Measurements from ENCODE around the gene ATP9A.
"Not testable (repeated sequence)": the region's sequence is repeated elsewhere in the genome, so short reads cannot be mapped to it uniquely, and the experiment has no call there.

The ATP9A gene

GRCh38 chr20:51769976-51770615 lies 1.9 kb upstream of the ATP9A start:
- ATAC-seq, result no peak
- no peak for DNase-seq
- no peak overlapping the region for H3K27ac Mint-ChIP-seq
- no peaks in the 10 kb centered on the region for H3K9me3 Mint-ChIP-seq
- peaks cover 51% of the 10 kb centered on the region for H3K27me3 Mint-ChIP-seq
- peaks cover 18% of the 10 kb centered on the region for H3K4me1 Mint-ChIP-seq
- H3K4me3 Mint-ChIP-seq, result no peak overlapping the region

- Mint-ChIP-seq H3K27me3 (peaks cover 63% of the 10 kb centered on the region), H3K4me3 (peak overlapping the region; percentile 75 to 83), H3K27ac (no peak overlapping the region), H3K4me1 (peaks cover 18% of the 10 kb centered on the region), H3K9me3 (no peaks in the 10 kb centered on the region)
- DNase-seq (no peak), ATAC-seq (no peak)
These were observed 748 bp upstream of the ATP9A start for GRCh38 chr20:51768759-51769517.

GRCh38 chr20:51766994-51767866 lies 960 bp downstream of the ATP9A start:
- Mint-ChIP-seq H3K9me3 (no peaks in the 10 kb centered on the region), H3K27ac (no peak overlapping the region), H3K4me1 (peaks cover 18% of the 10 kb centered on the region), H3K27me3 (peaks cover 63% of the 10 kb centered on the region), H3K4me3 (peak overlapping the region; percentile 71 to 77)
- ATAC-seq (peak; percentile 90), DNase-seq (peak; percentile 33 to 58)

DNA sequence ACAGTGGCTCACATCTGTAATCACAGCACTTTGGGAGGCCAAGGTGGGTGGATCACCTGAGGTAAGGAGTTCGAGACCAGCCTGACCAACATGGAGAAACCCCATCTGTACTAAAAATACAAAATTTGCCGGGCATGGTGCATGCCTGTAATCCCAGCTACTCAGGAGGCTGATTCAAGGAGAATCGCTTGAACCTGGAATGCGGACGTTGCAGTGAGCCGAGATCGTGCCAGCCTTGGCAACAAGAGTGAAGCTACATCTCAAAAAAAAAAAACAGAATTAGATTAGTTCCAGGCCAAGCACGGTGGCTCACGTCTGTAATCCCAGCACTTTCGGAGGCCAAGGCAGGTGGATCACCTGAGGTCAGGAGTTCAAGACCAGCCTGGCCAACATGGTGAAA lies 2.8 kb downstream of the ATP9A start:
- Mint-ChIP-seq H3K27me3 (peaks cover 57% of the 10 kb centered on the region), H3K4me1 (peaks cover 18% of the 10 kb centered on the region)
- H3K4me3 Mint-ChIP-seq, H3K9me3 Mint-ChIP-seq, DNase-seq, ATAC-seq, H3K27ac Mint-ChIP-seq: not testable (repeated sequence)

DNA sequence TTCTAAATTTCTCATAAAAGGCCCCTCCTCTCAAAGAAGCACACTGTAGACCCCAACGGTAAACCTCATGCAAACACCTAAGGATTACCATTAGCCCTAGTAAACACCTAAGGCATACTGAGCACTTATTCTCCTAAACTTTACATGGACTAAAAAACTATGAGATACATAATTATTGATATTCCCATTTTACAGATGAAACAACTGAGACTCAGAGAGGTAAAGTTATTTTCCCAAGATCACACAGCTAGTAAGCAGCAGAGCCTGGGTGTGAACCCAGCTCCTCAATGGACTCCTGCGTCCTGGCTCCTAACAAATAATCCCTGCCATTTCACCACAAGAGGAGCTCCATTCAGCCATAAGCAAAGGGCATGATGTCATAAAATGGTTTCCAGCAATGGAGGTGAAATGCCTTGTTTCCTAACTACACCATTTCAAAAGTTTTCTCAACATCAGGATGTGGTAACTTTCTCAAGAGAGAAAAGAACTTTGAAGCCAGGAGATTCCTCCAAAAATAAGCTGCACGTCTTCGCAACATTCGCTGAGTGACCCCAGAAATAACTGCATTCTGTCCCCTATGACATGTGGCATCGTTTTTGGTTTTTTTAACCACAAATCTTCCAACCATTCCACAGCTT lies 4.1 kb downstream of the ATP9A start:
- Mint-ChIP-seq H3K4me1 (peaks cover 16% of the 10 kb centered on the region), H3K4me3 (no peak overlapping the region), H3K27me3 (peaks cover 44% of the 10 kb centered on the region), H3K9me3 (no peaks in the 10 kb centered on the region), H3K27ac (no peak overlapping the region)
- DNase-seq, result no peak
- no peak for ATAC-seq

GRCh38 chr20:51760905-51761546 lies 7.2 kb downstream of the ATP9A start:
- Mint-ChIP-seq H3K27me3 (peaks cover 19% of the 10 kb centered on the region), H3K4me3 (no peak overlapping the region), H3K27ac (no peak overlapping the region), H3K9me3 (no peaks in the 10 kb centered on the region), H3K4me1 (no peaks in the 10 kb centered on the region)
- DNase-seq, result no peak
- ATAC-seq, result no peak

- Mint-ChIP-seq H3K27me3 (peaks cover 14% of the 10 kb centered on the region), H3K4me1 (no peaks in the 10 kb centered on the region), H3K9me3 (no peaks in the 10 kb centered on the region), H3K27ac (no peak overlapping the region), H3K4me3 (no peak overlapping the region)
- ATAC-seq (no peak), DNase-seq (no peak)
These were observed 8.2 kb downstream of the ATP9A start for GRCh38 chr20:51759769-51760510.

GRCh38 chr20:51758978-51759544 lies 9.1 kb downstream of the ATP9A start:
- H3K9me3 Mint-ChIP-seq, result no peaks in the 10 kb centered on the region
- ATAC-seq (no peak), DNase-seq (no peak)
- peaks cover 5% of the 10 kb centered on the region for H3K27me3 Mint-ChIP-seq
- no peaks in the 10 kb centered on the region for H3K4me1 Mint-ChIP-seq
- no peak overlapping the region for H3K4me3 Mint-ChIP-seq
- no peak overlapping the region for H3K27ac Mint-ChIP-seq

DNA sequence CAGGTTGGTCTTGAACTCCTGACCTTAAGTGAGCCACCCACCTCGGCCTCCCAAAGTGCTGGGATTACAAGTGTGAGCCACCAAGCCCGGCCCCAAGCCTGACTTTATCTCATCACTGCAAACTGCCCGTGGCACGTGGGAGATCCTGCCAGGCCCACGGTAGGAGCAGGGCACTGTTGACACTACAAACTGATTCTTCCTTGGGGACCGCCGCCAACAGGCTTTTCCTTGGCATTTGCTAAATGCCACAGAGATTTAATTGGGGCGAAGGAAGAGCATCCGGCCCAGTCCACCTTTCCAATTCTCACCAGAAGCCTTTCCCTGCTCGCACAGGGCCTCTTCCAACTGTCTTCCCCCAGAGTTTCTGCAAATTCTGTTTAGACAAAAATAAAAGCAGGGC lies 11.0 kb downstream of the ATP9A start:
- Mint-ChIP-seq H3K27ac (no peak overlapping the region), H3K9me3 (no peaks in the 10 kb centered on the region), H3K4me1 (no peaks in the 10 kb centered on the region), H3K27me3 (no peaks in the 10 kb centered on the region), H3K4me3 (no peak overlapping the region)
- DNase-seq (no peak), ATAC-seq (no peak)

DNA sequence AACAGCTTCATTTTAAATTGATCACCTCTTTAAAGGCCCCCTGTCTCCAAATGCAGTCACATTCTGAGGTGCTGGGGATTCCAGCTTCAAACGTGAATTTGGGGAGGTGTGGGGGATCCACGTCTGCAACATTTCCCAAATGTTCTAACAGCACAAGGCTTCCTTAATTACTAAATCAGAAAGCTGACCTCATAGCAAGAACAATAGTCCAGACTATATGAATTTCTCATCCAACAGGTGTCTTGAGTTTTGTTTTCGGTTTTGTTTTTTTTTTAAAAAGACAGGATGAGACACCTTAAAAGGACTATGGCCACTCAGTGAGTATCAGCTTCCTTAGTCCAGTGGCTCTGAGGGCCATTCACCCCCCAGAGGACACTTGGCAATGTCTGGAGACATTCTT lies 11.5 kb downstream of the ATP9A start:
- H3K9me3 Mint-ChIP-seq, result no peaks in the 10 kb centered on the region
- H3K27me3 Mint-ChIP-seq, result no peaks in the 10 kb centered on the region
- no peak for DNase-seq
- H3K27ac Mint-ChIP-seq, result no peak overlapping the region
- no peak for ATAC-seq
- no peak overlapping the region for H3K4me3 Mint-ChIP-seq
- no peaks in the 10 kb centered on the region for H3K4me1 Mint-ChIP-seq

DNA sequence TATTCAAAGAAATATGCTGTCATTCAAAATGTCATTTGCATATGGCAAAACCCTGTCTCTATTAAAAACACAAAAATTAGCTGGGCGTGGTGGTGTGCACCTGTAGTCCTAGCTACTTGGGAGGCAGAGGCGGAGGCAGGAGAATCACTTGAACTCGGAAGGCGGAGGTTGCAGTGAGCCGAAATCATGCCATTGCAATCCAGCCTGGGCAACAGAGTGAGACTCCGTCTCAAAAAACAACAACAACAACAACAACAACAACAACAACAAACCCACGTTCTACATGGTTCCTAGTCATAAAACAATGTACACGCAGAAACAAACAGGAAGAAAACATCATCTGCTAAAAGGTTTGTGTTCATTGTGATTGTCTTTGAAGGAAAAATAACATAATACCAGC lies 15.0 kb downstream of the ATP9A start:
- DNase-seq, H3K4me1 Mint-ChIP-seq, H3K27ac Mint-ChIP-seq, H3K9me3 Mint-ChIP-seq, H3K4me3 Mint-ChIP-seq, H3K27me3 Mint-ChIP-seq, ATAC-seq: not testable (repeated sequence)

DNA sequence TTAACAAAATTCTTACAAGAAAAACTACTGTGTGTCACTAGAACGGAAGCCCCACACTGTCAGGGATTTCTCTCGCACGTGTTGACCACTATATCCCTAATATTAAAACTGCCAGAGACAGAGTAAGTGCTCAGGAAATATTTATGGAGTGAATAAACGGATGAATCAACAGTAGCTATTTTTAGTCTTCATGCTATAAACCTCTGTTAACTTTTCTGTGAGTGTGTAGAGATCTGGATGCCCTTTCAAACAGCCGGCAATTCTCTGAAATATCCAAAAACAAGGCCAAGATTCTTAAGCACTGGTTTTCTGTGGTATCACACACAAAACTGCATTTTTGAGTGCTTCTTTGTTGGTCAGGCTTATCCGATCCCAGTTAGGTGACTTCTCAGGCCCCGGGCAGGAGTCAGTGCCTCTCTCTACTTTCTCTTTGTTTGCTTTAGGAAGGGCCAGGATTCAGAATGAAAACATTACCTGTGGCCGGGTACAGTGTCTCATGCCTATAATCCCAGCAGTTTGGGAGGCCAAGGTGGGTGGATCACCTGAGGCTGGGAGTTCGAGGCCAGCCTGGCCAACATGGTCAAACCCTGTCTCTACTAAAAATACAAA lies 15.7 kb downstream of the ATP9A start:
- no peak overlapping the region for H3K27ac Mint-ChIP-seq

GRCh38 chr20:51750770-51751388 lies 17.3 kb downstream of the ATP9A start:
- peaks cover 0 to under 1% of the 10 kb centered on the region in 2 donors for H3K9me3 Mint-ChIP-seq
- ATAC-seq (no peak), DNase-seq (no peak)
- no peak overlapping the region for H3K27ac Mint-ChIP-seq
- H3K4me3 Mint-ChIP-seq, result no peak overlapping the region
- peaks cover under 1% of the 10 kb centered on the region for H3K27me3 Mint-ChIP-seq
- H3K4me1 Mint-ChIP-seq, result no peaks in the 10 kb centered on the region

More for the DNA sequence above, 15.7 kb downstream of the ATP9A start:
- DNase-seq (no peak), ATAC-seq (no peak)
- Mint-ChIP-seq H3K4me3 (no peak overlapping the region), H3K9me3 (no peaks in the 10 kb centered on the region), H3K4me1 (no peaks in the 10 kb centered on the region), H3K27me3 (no peaks in the 10 kb centered on the region)
